Measurements from ENCODE around the gene ASPRV1. TPM values are rescaled to one million over a fixed set of nuclear protein-coding genes. Genes with fewer than 3 reads are reported as not detected.

Gene ASPRV1
- total RNA-seq, 3 donors from 2014 or later = 0.55 to 1.1 (median 0.55) TPM

GRCh38 chr2:69943843-69944525, 17.4 kb downstream of the ASPRV1 start:
- Histone ChIP-seq H3K4me1 (ENCODE audit: low read depth) (no peaks in the 10 kb centered on the region), H3K9me3 (no peaks in the 10 kb centered on the region), H3K36me3 (ENCODE audit: low read depth) (peaks cover 3% of the 10 kb centered on the region), H3K4me3 (no peak overlapping the region)
- intact Hi-C loops (cut with DNase I, micrococcal nuclease) = no loop called here
- TF ChIP-seq CTCF (IDR thresholded peaks at IDR 0.05) = no peak
- DNase-seq = no peak
- ATAC-seq = no peak

DNA sequence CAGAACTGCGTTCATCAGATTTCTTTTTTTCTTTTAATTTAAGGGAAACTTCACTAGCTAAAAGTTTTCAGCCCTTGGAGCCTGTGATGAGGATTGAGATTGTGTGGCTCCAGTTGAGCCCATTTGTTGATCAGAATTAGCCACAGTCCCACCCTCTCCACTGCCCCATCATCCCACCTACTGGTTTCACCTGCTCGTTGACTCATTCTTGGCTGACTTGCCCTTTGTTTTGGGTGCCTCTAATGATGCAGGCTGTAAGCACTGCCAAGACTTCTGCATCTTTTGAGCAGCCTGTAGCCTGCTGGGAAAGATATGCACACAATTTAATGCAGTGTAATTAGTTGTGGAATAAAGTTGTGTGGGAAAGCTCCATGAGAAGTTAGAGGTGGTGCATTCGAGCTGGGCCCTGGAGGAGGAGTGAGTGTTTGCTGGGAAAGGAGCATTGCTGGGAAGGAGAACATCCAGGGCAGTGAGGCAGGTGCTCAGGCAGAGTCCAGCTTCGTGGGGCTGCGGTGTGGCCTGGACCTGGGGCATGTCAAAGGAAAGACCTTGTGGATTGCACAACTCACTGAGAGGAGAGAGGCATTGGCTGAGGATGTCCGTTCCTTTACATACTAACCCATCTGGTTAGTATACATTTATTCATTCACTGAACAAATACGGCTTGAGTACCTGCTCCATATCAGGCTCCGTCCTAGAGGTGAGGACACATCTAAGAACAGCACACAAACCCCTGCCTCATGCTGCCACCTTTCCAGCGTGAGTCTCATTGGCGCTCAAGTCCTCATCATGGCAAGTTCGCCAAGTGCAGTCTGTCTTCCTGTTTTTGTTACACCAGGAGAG, 18.2 kb downstream of the ASPRV1 start:
- no peak overlapping the region for H3K4me3 ChIP-seq
- intact Hi-C loops (cut with DNase I, micrococcal nuclease) = no loop called here
- DNase-seq = no peak
- peaks cover 8% of the 10 kb centered on the region for H3K36me3 ChIP-seq (ENCODE audit: low read depth)
- no peaks in the 10 kb centered on the region for H3K4me1 ChIP-seq (ENCODE audit: low read depth)
- no peak for ATAC-seq
- TF ChIP-seq CTCF (IDR thresholded peaks at IDR 0.05) = no peak
- H3K9me3 ChIP-seq = no peaks in the 10 kb centered on the region

DNA sequence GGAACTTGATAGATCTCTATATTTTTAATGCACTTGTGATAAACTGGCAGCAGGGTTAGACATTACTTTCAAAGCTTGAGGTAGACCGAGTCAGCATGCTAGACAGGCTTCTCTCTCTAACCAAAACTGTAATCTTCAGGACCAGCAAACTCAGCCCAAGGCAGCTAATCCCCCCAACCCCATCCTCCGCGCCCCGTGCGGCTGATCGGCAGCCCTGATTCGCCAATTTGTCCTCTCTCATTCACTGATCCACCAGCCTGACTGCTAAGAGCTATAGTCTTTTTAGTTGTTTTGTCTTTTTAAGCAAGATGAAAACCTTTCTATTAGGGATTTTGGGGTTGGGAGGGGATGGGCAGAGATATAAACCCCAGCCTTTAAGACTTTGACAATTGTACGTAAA, 20.7 kb downstream of the ASPRV1 start:
- no peak for ATAC-seq
- Histone ChIP-seq H3K4me3 (no peak overlapping the region), H3K36me3 (ENCODE audit: low read depth) (peaks cover 17% of the 10 kb centered on the region), H3K4me1 (ENCODE audit: low read depth) (no peaks in the 10 kb centered on the region), H3K9me3 (no peaks in the 10 kb centered on the region)
- no peak for DNase-seq
- intact Hi-C loops (cut with DNase I, micrococcal nuclease) = no loop called here
- TF ChIP-seq CTCF (IDR thresholded peaks at IDR 0.05) = no peak

DNA sequence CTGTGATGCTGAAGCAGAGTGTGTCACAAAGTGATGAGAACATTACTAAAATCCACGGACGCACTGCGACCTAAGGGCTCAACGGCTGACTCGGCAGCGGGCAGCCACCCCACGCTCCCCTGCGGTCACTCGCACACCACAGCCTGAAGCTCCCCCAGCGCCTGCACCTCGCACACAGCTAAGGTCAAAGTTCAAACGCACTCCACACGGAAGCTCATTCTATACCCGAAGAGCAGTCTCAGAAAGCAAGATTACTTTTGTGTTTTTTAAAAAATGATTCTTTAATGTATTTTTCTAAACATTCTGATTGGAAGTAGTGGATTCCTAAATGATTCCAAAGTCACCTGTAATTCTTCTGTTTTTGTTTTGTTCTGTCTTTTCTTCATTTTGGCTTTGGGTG, 21.7 kb downstream of the ASPRV1 start:
- Histone ChIP-seq H3K4me3 (no peak overlapping the region), H3K4me1 (ENCODE audit: low read depth) (no peaks in the 10 kb centered on the region), H3K36me3 (ENCODE audit: low read depth) (peaks cover 21% of the 10 kb centered on the region), H3K9me3 (no peaks in the 10 kb centered on the region)
- peak in 2 of 3 donors; percentile 31 to 47 for DNase-seq
- TF ChIP-seq CTCF (IDR thresholded peaks at IDR 0.05) = no peak
- intact Hi-C loops (cut with DNase I, micrococcal nuclease) = no loop called here
- peak; percentile 49 for ATAC-seq

DNA sequence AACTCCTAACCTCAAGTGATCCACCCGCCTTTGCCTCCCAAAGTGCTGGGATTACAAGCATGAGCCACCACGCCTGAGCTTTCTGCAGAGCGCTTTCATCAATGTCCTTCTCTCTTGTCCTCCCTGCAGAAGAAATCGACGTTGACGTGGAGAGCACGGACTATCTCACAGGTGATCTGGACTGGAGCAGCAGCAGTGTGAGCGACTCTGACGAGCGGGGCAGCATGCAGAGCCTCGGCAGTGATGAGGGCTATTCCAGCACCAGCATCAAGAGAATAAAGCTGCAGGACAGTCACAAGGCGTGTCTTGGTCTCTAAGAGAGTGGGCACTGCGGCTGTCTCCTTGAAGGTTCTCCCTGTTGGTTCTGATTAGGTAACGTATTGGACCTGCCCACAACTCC, 23.5 kb downstream of the ASPRV1 start:
- H3K4me1 ChIP-seq (ENCODE audit: low read depth) = peaks cover 7% of the 10 kb centered on the region
- DNase-seq (no peak), ATAC-seq (no peak)
- no peak overlapping the region for H3K4me3 ChIP-seq
- intact Hi-C loops (cut with DNase I, micrococcal nuclease) = no loop called here
- peaks cover 21% of the 10 kb centered on the region for H3K36me3 ChIP-seq (ENCODE audit: low read depth)
- no peaks in the 10 kb centered on the region for H3K9me3 ChIP-seq
- no peak for TF ChIP-seq CTCF (IDR thresholded peaks at IDR 0.05)
